HL-60 (cell line): ENCODE measurements around the gene VMAC.

Experiments
- CTCF ChIP-seq: IDR thresholded peaks from one replicate; pipeline ENCODE4 v1.5.1; 2011; ENCODE audit warnings: low read length, control low read depth, inconsistent platforms; ENCODE audit not compliant: insufficient read depth
- POLR2AphosphoS5 ChIP-seq: IDR thresholded peaks from 2 replicates; pipeline ENCODE4 v1.6.1; 2012; ENCODE audit warnings: low read depth
- TF ChIP-seq, protein P1 (sequence below): IDR thresholded peaks from 2 replicates; pipeline ENCODE4 v1.6.1; 2012; ENCODE audit warnings: low read depth; ENCODE audit not compliant: insufficient replicate concordance

DNA sequence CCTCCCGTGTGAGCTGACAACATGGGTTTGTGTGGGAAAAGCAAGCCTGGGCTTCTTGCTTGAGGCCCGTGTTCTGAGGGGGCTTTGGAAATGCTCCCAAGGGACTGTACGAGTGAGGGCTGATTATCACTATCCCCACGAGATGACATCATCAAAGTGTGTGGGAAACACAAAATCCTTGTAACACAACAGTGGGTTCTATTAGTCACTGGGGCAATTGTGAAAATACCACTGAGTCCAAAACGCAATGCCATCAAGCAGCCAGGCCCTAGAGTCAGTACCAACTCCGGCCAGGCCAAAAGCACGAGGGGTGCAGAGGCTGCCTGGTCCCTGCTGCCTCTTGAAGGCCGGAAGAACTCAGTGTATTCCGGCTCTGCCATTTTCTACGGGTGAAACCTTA, 39.0 kb downstream of the VMAC start:
- TF ChIP-seq POLR2AphosphoS5, result no peak
- no peak for TF ChIP-seq CTCF
- TF ChIP-seq, protein P1, sequence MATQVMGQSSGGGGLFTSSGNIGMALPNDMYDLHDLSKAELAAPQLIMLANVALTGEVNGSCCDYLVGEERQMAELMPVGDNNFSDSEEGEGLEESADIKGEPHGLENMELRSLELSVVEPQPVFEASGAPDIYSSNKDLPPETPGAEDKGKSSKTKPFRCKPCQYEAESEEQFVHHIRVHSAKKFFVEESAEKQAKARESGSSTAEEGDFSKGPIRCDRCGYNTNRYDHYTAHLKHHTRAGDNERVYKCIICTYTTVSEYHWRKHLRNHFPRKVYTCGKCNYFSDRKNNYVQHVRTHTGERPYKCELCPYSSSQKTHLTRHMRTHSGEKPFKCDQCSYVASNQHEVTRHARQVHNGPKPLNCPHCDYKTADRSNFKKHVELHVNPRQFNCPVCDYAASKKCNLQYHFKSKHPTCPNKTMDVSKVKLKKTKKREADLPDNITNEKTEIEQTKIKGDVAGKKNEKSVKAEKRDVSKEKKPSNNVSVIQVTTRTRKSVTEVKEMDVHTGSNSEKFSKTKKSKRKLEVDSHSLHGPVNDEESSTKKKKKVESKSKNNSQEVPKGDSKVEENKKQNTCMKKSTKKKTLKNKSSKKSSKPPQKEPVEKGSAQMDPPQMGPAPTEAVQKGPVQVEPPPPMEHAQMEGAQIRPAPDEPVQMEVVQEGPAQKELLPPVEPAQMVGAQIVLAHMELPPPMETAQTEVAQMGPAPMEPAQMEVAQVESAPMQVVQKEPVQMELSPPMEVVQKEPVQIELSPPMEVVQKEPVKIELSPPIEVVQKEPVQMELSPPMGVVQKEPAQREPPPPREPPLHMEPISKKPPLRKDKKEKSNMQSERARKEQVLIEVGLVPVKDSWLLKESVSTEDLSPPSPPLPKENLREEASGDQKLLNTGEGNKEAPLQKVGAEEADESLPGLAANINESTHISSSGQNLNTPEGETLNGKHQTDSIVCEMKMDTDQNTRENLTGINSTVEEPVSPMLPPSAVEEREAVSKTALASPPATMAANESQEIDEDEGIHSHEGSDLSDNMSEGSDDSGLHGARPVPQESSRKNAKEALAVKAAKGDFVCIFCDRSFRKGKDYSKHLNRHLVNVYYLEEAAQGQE, result no peak
